ENCODE results near the gene ELOVL6.

- TF ChIP-seq POLR2AphosphoS5 (IDR thresholded peaks at IDR 0.05) (no peak), CTCF (IDR thresholded peaks at IDR 0.05) (no peak)
These were observed 185.5 kb downstream of the ELOVL6 start for GRCh38 chr4:110012917-110013316.

Data from stomach (tissue), 4 donors.